Measurements from ENCODE around the gene ACTL10. TPM values are rescaled to one million over a fixed set of nuclear protein-coding genes. Genes with fewer than 3 reads are reported as not detected.

ACTL10 gene
- total RNA-seq, 1 experiment from 2014 or later = 0.46 TPM

GRCh38 chr20:33647603-33648395 is 18.9 kb upstream of the ACTL10 start:
- no peaks in the 10 kb centered on the region for H3K23me2 ChIP-seq (ENCODE audit: insufficient read length, low read depth, low read length, poor library complexity, severe bottlenecking)
- Mint-ChIP-seq H3K27me3 (ENCODE audit: low read depth) (no peaks in the 10 kb centered on the region; the same call in 1 of the 2 replicates), H3K4me1 (peaks cover 10 to 12% of the 10 kb centered on the region in 2 experiments), H3K27ac (peak overlapping the region in 1 of 3 experiments; percentile 76; a peak in 2 of 7 replicates), H3K36me3 (ENCODE audit: insufficient read depth in 1 of 3, low read depth in 3 of 3) (peaks cover 13 to 33% (median 20%) of the 10 kb centered on the region in 3 experiments; a peak in 6 of 7 replicates), H3K4me3 (no peak overlapping the region), H3K9me3 (no peaks in the 10 kb centered on the region)
- no peak overlapping the region for H3K56ac ChIP-seq (ENCODE audit: insufficient read length, low read depth, low read length)
- H3K4me1 ChIP-seq (ENCODE audit: insufficient read depth, low read length) = no peaks in the 10 kb centered on the region
- DNase-seq = no peak
- H2BK5ac ChIP-seq (ENCODE audit: insufficient read length, low read length) = no peak overlapping the region
- no peak overlapping the region for H4K8ac ChIP-seq (replicated peaks; ENCODE audit: insufficient read length, low read depth, low read length)
- H3K18ac ChIP-seq (ENCODE audit: insufficient read length, low read depth, low read length) = no peak overlapping the region
- H3K27ac ChIP-seq (ENCODE audit: insufficient read length, low read depth, low read length) = no peak overlapping the region
- H3K14ac ChIP-seq (ENCODE audit: insufficient read depth, low read length) = no peak overlapping the region
- no peak overlapping the region for H2BK20ac ChIP-seq (ENCODE audit: low read depth, low read length, poor library complexity, severe bottlenecking)
- no peak overlapping the region for H3K4ac ChIP-seq (ENCODE audit: low read depth, low read length)
- H3K79me1 ChIP-seq (ENCODE audit: insufficient read depth, low read depth, low read length, poor library complexity, severe bottlenecking) = no peaks in the 10 kb centered on the region
- no peak overlapping the region for H4K91ac ChIP-seq (ENCODE audit: insufficient read length, low read depth, low read length)
- no peaks in the 10 kb centered on the region for H3K79me2 ChIP-seq (ENCODE audit: insufficient read depth, low read length)
- no peaks in the 10 kb centered on the region for H3K27me3 ChIP-seq (ENCODE audit: insufficient read depth, low read length)
- no peaks in the 10 kb centered on the region for H3K9me3 ChIP-seq (ENCODE audit: control insufficient read depth, low read depth, low read length)
- no peaks in the 10 kb centered on the region for H4K20me1 ChIP-seq (ENCODE audit: control insufficient read depth, insufficient read depth, insufficient read length)
- no peak overlapping the region for H2BK15ac ChIP-seq (ENCODE audit: low read depth, low read length)
- H2BK120ac ChIP-seq (ENCODE audit: low read depth, low read length, poor library complexity, severe bottlenecking) = no peak overlapping the region
- H2AFZ ChIP-seq (ENCODE audit: low read length) = no peak overlapping the region
- H2AK5ac ChIP-seq (ENCODE audit: insufficient read length, low read length) = no peak overlapping the region
- H4K5ac ChIP-seq (ENCODE audit: insufficient read length, low read depth, low read length) = no peak overlapping the region
- H3K23ac ChIP-seq (ENCODE audit: insufficient read length, low read depth, low read length) = no peak overlapping the region
- H3K4me2 ChIP-seq (ENCODE audit: insufficient read depth, insufficient read length, low read length) = no peak overlapping the region
- no CpG with 5 or more reads among the region's 11 CpGs for WGBS (ENCODE audit: extremely low coverage, insufficient read length, low lambda C conversion rate)
- TF ChIP-seq, protein P1, sequence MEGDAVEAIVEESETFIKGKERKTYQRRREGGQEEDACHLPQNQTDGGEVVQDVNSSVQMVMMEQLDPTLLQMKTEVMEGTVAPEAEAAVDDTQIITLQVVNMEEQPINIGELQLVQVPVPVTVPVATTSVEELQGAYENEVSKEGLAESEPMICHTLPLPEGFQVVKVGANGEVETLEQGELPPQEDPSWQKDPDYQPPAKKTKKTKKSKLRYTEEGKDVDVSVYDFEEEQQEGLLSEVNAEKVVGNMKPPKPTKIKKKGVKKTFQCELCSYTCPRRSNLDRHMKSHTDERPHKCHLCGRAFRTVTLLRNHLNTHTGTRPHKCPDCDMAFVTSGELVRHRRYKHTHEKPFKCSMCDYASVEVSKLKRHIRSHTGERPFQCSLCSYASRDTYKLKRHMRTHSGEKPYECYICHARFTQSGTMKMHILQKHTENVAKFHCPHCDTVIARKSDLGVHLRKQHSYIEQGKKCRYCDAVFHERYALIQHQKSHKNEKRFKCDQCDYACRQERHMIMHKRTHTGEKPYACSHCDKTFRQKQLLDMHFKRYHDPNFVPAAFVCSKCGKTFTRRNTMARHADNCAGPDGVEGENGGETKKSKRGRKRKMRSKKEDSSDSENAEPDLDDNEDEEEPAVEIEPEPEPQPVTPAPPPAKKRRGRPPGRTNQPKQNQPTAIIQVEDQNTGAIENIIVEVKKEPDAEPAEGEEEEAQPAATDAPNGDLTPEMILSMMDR (conservative IDR thresholded peaks at IDR 0.05) = no peak
- H2BK12ac ChIP-seq (ENCODE audit: insufficient read length, low read depth, low read length) = no peak overlapping the region
- H3K9ac ChIP-seq (ENCODE audit: extremely low read depth, insufficient read length, low read length) = no peak overlapping the region
- H3T11ph ChIP-seq (ENCODE audit: low read length) = no peak overlapping the region

All from H9 (cell line).